ENCODE data around the gene COMMD6.
"Not testable (repeated sequence)": the region's sequence is repeated elsewhere in the genome, so short reads cannot be mapped to it uniquely, and the experiment has no call there.

GRCh38 chr13:75545386-75545785 lies 7.7 kb upstream of the COMMD6 start:
- TF ChIP-seq ZNF175 (CRISPR knock-in tag; IDR thresholded peaks at IDR 0.05; ENCODE audit: low read depth); MAFF (IDR thresholded peaks at IDR 0.05; ENCODE audit: low read length); POLR2AphosphoS5 (IDR thresholded peaks at IDR 0.05; ENCODE audit: control insufficient read depth, insufficient read depth, low read depth, low read length); CTCF (IDR thresholded peaks at IDR 0.05 in 2 of 3, conservative IDR thresholded peaks at IDR 0.05 in 1 of 3; ENCODE audit: insufficient read depth in 2 of 3, low read depth in 1 of 3, low read length in 3 of 3); ARID1B (IDR thresholded peaks at IDR 0.05); WHSC1 (IDR thresholded peaks at IDR 0.05; ENCODE audit: low read length); E2F6 (IDR thresholded peaks at IDR 0.05; ENCODE audit: borderline replicate concordance in 1 of 2, extremely low read depth in 1 of 2, insufficient read depth in 1 of 2, insufficient read length in 1 of 2, low read depth in 1 of 2, low read length in 1 of 2, poor library complexity in 1 of 2, severe bottlenecking in 1 of 2); STAT6 (CRISPR knock-in tag; IDR thresholded peaks at IDR 0.05); ZC3H4 (CRISPR knock-in tag; IDR thresholded peaks at IDR 0.05; ENCODE audit: borderline replicate concordance); HDAC2 (IDR thresholded peaks at IDR 0.05); HNRNPL (IDR thresholded peaks at IDR 0.05; ENCODE audit: low read depth, low read length); C11orf30 (IDR thresholded peaks at IDR 0.05; ENCODE audit: low read depth); ARID2 (IDR thresholded peaks at IDR 0.05); KHSRP (IDR thresholded peaks at IDR 0.05): not testable (repeated sequence)

Data from K562 (cell line).